HepG2 (cell line): ENCODE data around the gene ADAMTS17. TPM values are rescaled to one million over a fixed set of nuclear protein-coding genes. Genes with fewer than 3 reads are reported as not detected.

Experiments
- ARID5B ChIP-seq: IDR thresholded peaks from 2 replicates; pipeline ENCODE4 v1.4.0; 2020; ENCODE audit warnings: mild to moderate bottlenecking, missing genetic modification reagents
- CBFB ChIP-seq: sonication (generic); formaldehyde crosslinking; IDR thresholded peaks from 2 replicates; pipeline ENCODE4 v1.4.0; 2020; ENCODE audit warnings: missing genetic modification reagents
- FOXC1 ChIP-seq: sonication (generic); formaldehyde crosslinking; IDR thresholded peaks from 2 replicates; pipeline ENCODE4 v1.8.0; 2022; ENCODE audit warnings: mild to moderate bottlenecking, missing genetic modification reagents, borderline replicate concordance
- GRHL1 ChIP-seq: sonication (generic); formaldehyde crosslinking; conservative IDR thresholded peaks from 2 replicates; pipeline ENCODE4 v1.8.0; 2022; ENCODE audit warnings: missing genetic modification reagents
- KLF12 ChIP-seq: sonication (generic); formaldehyde crosslinking; IDR thresholded peaks from 2 replicates; pipeline ENCODE4 v1.4.0; 2020; ENCODE audit warnings: missing genetic modification reagents, borderline replicate concordance
- MNT ChIP-seq: fragments of 450-650 bp; IDR thresholded peaks from 2 replicates; pipeline ENCODE4 v1.6.1; 2016
- POGZ ChIP-seq: sonication (generic); formaldehyde crosslinking; IDR thresholded peaks from 2 replicates; pipeline ENCODE4 v1.4.0; 2020; ENCODE audit warnings: mild to moderate bottlenecking, missing genetic modification reagents
- POLR2G ChIP-seq: fragments of 200-400 bp; formaldehyde crosslinking; IDR thresholded peaks from 2 replicates; pipeline ENCODE4 v1.6.1; 2018; ENCODE audit warnings: mild to moderate bottlenecking, low read depth, low read length, moderate library complexity
- ZBTB33 ChIP-seq: sonication (generic); formaldehyde crosslinking; IDR thresholded peaks from 2 replicates; pipeline ENCODE4 v1.4.0; 2020; ENCODE audit warnings: missing genetic modification reagents
- ZNF460 ChIP-seq: sonication (generic); formaldehyde crosslinking; IDR thresholded peaks from 2 replicates; pipeline ENCODE4 v1.5.1; 2020; ENCODE audit warnings: missing genetic modification reagents, mild to moderate bottlenecking, borderline replicate concordance
- ZNF512 ChIP-seq: sonication (generic); formaldehyde crosslinking; IDR thresholded peaks from 2 replicates; pipeline ENCODE4 v1.4.0; 2020; ENCODE audit warnings: mild to moderate bottlenecking, missing genetic modification reagents
- ZNF709 ChIP-seq: sonication (generic); formaldehyde crosslinking; IDR thresholded peaks from 2 replicates; pipeline ENCODE4 v1.5.0; 2020; ENCODE audit warnings: mild to moderate bottlenecking, missing genetic modification reagents
- ZNF772 ChIP-seq: sonication (generic); formaldehyde crosslinking; IDR thresholded peaks from 2 replicates; pipeline ENCODE4 v1.5.0; 2020; ENCODE audit warnings: mild to moderate bottlenecking, missing genetic modification reagents
- polyA plus RNA-seq, 8 experiments: library from polyadenylated mRNA; depleted of rRNA in 3 of 8; stranded (reverse) in 7 of 8; unstranded in 1 of 8; fragments of >200 nt; fragmentation: Illumina TruSeq in 4 of 8; extraction: Trizol in 4 of 8; gene quantifications; 2 replicates each; pipeline versions ENCODE4 v1.2.1 to v1.2.3, GENCODE V29; 2011 to 2016; ENCODE audit warnings: low read depth in 4 of 8, missing spikeins in 1 of 8, mixed read lengths in 1 of 8; ENCODE audit not compliant: insufficient read depth in 1 of 8
- total RNA-seq, 5 experiments: library from RNA; depleted of rRNA; stranded (reverse); fragments of >200 nt; fragmentation: Illumina TruSeq; extraction: Trizol; gene quantifications; 2 replicates each; pipeline ENCODE4 v1.2.3, GENCODE V29; 2016; ENCODE audit warnings: low read depth in 1 of 5
- TF ChIP-seq, protein P1 (sequence below), 2 experiments: fragments of 450-650 bp in 1 of 2; sonication (generic) in 1 of 2; formaldehyde crosslinking; IDR thresholded peaks; 2 replicates each; pipeline versions ENCODE4 v1.5.0 to v1.8.0; 2020 to 2022; ENCODE audit warnings: mild to moderate bottlenecking in 1 of 2, missing genetic modification reagents in 1 of 2

The ADAMTS17 gene
- total and polyA plus RNA-seq, 2 of the 13 experiments (the other 11 are each of a cell fraction or from before 2014, with no cell fraction given) = 0.02 to 0.04 TPM

DNA sequence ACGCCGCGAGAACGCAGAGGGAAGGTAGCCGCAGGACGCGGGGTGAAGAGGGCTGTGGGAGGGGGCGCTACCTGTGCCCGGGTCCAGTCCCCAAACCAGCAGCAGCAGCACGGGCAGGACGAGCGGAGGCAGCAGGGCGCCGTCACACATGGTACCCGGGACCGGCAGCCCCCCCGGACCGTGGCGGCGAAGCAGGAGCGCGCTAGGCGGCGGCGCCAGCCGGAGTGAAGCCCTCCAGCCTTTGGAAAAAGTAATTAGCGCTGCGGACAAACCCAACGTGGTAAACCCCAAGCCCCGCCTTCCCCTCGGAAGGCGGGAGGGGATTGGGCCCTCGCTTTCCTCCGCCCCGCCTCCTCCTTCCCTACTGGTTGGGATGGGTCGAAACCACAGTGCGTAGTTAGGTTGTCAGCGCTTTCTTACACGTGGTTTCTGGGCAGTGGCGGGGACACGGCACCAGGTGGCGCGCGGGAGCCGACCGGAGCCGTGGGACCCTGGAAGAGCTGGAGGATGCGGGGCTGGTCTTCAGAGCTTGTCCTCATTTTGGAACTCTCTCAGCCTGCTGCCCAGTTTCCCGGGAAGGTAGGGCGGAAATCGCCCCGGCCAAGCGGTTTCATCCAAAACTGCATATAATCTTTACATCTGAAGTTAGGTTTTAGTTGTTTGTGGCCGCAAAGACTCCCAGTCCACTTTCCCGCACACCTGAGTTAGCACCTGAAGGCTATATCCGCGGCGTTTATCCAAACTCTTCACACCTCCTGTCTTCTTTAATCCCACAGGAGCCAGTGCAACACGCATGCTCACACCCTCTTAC, at the start of gene ADAMTS17 (continued):
- TF ChIP-seq ZNF512 (CRISPR knock-in tag) = no peak
- TF ChIP-seq, protein P1, sequence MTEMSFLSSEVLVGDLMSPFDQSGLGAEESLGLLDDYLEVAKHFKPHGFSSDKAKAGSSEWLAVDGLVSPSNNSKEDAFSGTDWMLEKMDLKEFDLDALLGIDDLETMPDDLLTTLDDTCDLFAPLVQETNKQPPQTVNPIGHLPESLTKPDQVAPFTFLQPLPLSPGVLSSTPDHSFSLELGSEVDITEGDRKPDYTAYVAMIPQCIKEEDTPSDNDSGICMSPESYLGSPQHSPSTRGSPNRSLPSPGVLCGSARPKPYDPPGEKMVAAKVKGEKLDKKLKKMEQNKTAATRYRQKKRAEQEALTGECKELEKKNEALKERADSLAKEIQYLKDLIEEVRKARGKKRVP (CRISPR knock-in tag; IDR thresholded peaks at IDR 0.05) = 0 out of 4 replicates have a peak, but pooled peaks of 1 of the 2 experiments have one; percentile 17
- peak; percentile 39; the same call in 1 of the 2 replicates for TF ChIP-seq POGZ
- 0 out of 2 replicates have a peak, but pooled peaks have one; percentile 26 for TF ChIP-seq FOXC1 (CRISPR knock-in tag)
- TF ChIP-seq KLF12 (CRISPR knock-in tag) = no peak
- peak; percentile 26; the same call in 1 of the 2 replicates for TF ChIP-seq ZBTB33 (CRISPR knock-in tag)
- TF ChIP-seq ZNF460 = no peak
- TF ChIP-seq CBFB = peak; percentile 30; the same call in 1 of the 2 replicates
- no peak for TF ChIP-seq ZNF772
- TF ChIP-seq ARID5B (CRISPR knock-in tag) = peak; percentile 30; the same call in 1 of the 2 replicates
- no peak for TF ChIP-seq POLR2G
- TF ChIP-seq MNT = peak; percentile 63
- no peak for TF ChIP-seq GRHL1 (CRISPR knock-in tag)
- TF ChIP-seq ZNF709 = no peak
